ENCODE results near the gene SLC7A6. TPM values are rescaled to one million over a fixed set of nuclear protein-coding genes. Genes with fewer than 3 reads are reported as not detected.

Gene SLC7A6
- total RNA-seq: 103 and 106 TPM in 2 replicates

DNA sequence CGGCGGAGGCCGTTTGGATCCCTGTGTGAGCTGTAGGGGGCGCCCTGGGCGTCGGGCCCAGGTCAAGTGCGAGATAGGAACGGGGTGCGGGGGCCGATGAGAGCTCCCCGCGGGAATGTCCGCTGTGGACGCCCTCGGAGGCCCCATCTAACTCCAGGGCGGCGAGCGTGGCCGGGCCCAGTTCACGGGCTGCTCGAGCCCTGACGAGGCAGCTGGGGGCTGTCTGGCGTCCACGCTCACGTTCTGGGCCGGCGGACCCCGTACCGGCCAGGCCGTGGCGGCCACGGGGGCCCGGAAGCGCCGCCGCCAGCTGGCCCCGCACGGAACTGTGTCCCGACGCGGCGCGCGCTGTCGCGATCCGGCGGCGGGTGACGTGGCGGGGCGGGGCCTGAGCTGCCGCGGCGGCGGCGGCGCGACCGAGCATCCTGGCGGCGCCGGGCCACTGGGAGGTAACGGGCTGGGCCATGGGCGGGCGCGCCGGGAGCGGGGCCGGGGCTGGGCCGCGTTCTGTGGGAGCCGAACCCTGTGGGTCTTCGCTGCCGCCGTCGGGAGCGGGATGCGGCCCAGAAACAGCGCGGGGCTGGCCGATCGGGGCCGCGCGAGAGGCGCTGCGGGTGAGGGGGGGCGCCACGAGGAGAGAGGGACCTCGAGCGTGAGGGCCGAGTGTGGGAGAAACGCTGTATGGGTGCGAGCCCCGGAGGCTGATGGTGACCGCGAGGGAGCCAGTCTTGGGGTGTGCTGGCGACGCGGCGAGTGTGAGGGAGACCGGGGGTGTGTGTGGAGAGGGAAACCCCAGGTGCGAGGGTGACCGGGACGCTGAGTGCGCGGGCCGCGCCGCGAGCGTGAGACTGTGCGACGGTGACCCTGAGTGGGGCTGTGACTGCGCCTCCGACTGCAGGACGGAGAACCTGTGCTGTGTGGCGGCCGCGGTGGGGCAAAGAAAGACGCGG lies at the start of gene SLC7A6:
SLC7A6 (plus strand) TSS at position 399 of the 950 bp plus-strand sequence. CDS start 10,201 bp downstream, outside the sequence.
- H3K36me3 Mint-ChIP-seq (ENCODE audit: low read depth): peaks cover 30% of the 10 kb centered on the region
- H3K27ac Mint-ChIP-seq: peak within 1 kb of the TSS; percentile 99
- DNase-seq: peak; percentile 96
- intact Hi-C loops (cut with micrococcal nuclease): loop anchor here (1.0 to 10.0 kb wide), 6 partner anchors 11 to 250 kb away; partner anchors contain the start of genes PLA2G15 and PRMT7
- no peaks in the 10 kb centered on the region for H3K9me3 Mint-ChIP-seq
- H3K4me1 Mint-ChIP-seq: peaks cover 45% of the 10 kb centered on the region
- no peaks in the 10 kb centered on the region for H3K27me3 Mint-ChIP-seq
- H3K4me3 Mint-ChIP-seq: peak within 1 kb of the TSS; percentile 98

DNA sequence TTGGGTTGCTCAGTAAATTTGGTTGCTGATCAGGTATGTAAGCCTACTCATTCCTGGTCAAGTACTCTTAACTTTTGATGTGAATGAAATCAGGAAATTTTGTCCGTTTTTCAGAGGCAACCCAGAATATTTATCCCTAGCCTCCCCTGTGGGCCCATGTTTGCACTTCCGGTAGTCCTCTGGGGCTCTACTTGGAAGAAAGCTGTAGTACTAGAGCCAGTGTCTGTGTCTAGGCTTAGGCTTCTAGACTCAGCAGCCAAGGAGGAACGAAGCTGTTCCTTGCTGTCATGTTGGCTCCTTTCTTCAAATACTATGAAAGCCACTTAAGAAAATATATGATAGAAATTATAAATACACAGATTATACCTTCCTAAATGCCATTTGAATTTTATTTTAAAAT lies 49.6 kb upstream of the SLC7A6 start:
- no peak for DNase-seq
- Mint-ChIP-seq H3K36me3 (ENCODE audit: low read depth) (peaks cover 28% of the 10 kb centered on the region), H3K4me1 (peaks cover 38% of the 10 kb centered on the region), H3K27ac (peak overlapping the region; percentile 72), H3K27me3 (no peaks in the 10 kb centered on the region), H3K9me3 (no peaks in the 10 kb centered on the region), H3K4me3 (no peak overlapping the region)
- intact Hi-C loops (cut with micrococcal nuclease): loop anchor here (5.0 kb wide), 1 partner anchor 122 kb away; no protein-coding TSS in a partner anchor

DNA sequence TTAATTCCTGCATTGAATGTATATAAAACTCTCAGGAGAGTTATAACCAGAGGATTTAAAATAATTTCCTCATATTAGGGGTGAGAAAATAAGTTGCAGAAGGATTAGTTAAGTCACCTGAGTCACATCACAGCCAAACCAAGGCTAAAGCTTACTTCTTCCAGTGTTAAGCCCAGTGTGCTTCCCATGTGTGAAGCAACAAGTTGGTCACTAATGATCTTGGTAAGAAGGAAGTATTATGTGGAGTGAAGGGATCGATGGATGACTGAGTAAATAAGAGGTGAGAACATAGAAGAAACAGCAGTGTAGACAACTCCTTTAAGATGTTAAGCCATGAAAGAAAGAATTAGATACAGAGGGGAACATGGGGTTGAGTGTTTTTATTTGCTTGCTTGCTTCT lies 49.0 kb upstream of the SLC7A6 start:
- H3K36me3 Mint-ChIP-seq (ENCODE audit: low read depth): peaks cover 28% of the 10 kb centered on the region

DNA sequence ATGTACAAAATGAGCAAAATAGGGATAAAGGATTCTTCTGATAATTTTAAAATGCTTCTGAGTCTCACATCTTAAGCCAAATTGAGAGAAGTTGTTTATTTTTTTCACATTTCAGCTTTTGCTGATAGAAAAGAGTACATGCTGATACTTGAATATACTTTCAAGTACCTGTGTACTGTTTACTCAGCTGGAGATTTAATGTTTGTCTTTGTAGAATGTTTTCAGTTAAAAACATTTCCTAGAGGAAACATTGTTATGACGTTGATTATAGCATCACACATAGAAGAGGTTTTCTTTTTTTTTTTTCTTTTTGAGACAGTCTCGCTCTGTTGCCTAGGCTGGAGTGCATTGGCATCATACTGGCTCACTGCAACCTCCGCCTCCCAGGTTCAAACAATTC lies 48.1 kb upstream of the SLC7A6 start:
- Mint-ChIP-seq H3K27me3 (no peaks in the 10 kb centered on the region), H3K36me3 (ENCODE audit: low read depth) (peaks cover 26% of the 10 kb centered on the region), H3K4me3 (no peak overlapping the region), H3K4me1 (peaks cover 32% of the 10 kb centered on the region), H3K27ac (peak overlapping the region; percentile 66), H3K9me3 (no peaks in the 10 kb centered on the region)
- DNase-seq: no peak
- intact Hi-C loops (cut with micrococcal nuclease): no loop called here

More for the DNA sequence above, 49.0 kb upstream of the SLC7A6 start:
- intact Hi-C loops (cut with micrococcal nuclease): no loop called here
- no peak for DNase-seq
- Mint-ChIP-seq H3K9me3 (no peaks in the 10 kb centered on the region), H3K27ac (peak overlapping the region; percentile 46), H3K4me3 (no peak overlapping the region), H3K4me1 (peaks cover 38% of the 10 kb centered on the region), H3K27me3 (no peaks in the 10 kb centered on the region)

DNA sequence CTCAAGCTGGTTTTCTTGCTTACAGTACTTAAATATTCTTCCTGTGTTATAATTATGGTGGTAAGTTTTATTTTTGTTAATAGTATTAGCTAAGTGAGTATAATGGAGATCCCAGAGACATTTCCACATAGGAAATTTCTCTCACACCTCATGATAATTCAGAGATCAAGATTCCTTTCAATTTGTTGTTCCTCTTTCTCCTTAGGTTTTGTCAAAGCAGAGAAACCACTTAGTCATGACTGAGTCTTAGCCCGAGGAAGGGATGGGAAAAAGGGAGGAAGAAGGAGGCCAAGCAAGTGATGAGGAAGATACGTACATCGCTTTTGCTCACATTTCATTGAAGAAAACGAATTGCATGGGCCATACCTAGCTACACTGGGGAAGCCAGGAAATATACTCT lies 46.8 kb upstream of the SLC7A6 start:
- Mint-ChIP-seq H3K36me3 (ENCODE audit: low read depth) (peaks cover 29% of the 10 kb centered on the region), H3K9me3 (no peaks in the 10 kb centered on the region), H3K4me3 (no peak overlapping the region), H3K27ac (peak overlapping the region; percentile 22), H3K27me3 (no peaks in the 10 kb centered on the region), H3K4me1 (peaks cover 22% of the 10 kb centered on the region)
- intact Hi-C loops (cut with micrococcal nuclease): no loop called here
- no peak for DNase-seq

DNA sequence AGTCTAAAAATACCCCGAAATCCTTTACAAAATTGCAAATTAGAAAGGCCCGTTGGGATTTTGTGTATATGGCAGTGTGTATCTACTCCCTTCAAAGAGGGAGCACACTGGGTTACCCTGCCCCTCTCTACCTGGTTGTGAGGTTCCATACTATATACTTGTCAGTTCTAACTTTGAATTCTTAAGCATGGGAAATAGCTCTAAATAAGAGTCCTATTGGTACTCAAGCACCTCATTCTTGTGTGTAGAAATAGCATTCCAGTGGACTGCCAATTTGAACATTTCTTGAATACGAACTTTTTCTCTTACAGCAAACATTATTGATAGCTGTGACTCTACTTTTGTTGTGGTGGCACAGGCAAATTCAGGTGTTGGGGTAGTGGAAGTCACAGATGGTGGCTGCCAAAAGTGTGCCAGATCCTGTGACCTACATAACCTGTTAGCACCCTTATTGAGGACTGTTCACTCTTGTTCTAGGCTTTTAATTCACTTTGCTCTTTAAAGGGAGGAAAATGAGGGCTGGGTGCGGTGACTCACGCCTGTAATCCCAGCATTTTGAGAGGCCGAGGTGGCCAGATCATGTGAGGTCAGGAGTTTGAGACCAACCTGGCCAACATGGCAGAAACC lies 44.5 kb upstream of the SLC7A6 start:
- Mint-ChIP-seq H3K9me3 (no peaks in the 10 kb centered on the region), H3K27me3 (no peaks in the 10 kb centered on the region), H3K36me3 (ENCODE audit: low read depth) (peaks cover 31% of the 10 kb centered on the region), H3K27ac (no peak overlapping the region), H3K4me3 (no peak overlapping the region), H3K4me1 (peaks cover 18% of the 10 kb centered on the region)
- no peak for DNase-seq
- intact Hi-C loops (cut with micrococcal nuclease): no loop called here

DNA sequence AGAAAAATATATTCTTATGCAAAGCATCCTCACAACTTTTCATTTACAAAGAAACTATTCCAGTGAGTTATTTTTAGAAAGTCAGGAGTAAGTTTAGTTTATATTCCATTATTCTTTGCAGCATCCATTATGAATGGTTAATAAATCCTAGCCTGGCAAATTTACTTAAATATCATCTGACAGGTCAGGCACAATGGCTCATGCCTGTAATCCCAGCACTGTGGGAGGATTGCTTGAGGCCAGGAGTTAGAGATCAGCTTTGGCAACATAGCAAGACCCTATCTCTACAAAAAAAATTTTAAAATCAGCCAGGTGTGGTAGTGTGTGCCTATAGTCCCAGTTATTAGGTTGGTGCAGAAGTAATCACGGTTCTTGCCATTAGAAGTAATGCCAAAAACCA lies 41.3 kb upstream of the SLC7A6 start:
- Mint-ChIP-seq H3K9me3 (no peaks in the 10 kb centered on the region), H3K36me3 (ENCODE audit: low read depth) (peaks cover 31% of the 10 kb centered on the region), H3K27ac (no peak overlapping the region), H3K4me1 (peaks cover 25% of the 10 kb centered on the region), H3K4me3 (no peak overlapping the region), H3K27me3 (no peaks in the 10 kb centered on the region)
- DNase-seq: no peak
- intact Hi-C loops (cut with micrococcal nuclease): no loop called here

DNA sequence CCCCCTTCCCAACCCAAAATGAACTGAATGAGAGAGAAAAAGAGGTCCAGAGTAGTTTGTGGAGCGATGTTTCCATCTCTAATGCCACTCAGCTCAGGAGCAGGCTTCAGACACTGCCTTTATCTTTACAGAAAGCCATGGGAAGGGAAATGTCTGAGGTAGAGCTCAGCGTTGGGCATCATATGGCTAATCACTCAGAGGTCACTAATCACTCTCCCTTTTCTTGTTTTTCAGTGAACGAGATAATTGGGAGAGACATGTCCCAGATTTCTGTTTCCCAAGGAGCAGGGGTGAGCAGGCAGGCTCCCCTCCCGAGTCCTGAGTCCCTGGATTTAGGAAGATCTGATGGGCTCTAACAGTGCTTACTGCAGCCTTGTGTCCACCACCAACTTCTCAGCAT lies 38.2 kb upstream of the SLC7A6 start:
- peaks cover 34% of the 10 kb centered on the region for H3K4me1 Mint-ChIP-seq
- no peak overlapping the region for H3K4me3 Mint-ChIP-seq
- DNase-seq: no peak
- peak overlapping the region; percentile 53 for H3K27ac Mint-ChIP-seq
- intact Hi-C loops (cut with micrococcal nuclease): loop anchor here (5.0 kb wide), 3 partner anchors 79 to 229 kb away; partner anchors contain the start of gene DPEP2
- peaks cover 35% of the 10 kb centered on the region for H3K36me3 Mint-ChIP-seq (ENCODE audit: low read depth)
- H3K27me3 Mint-ChIP-seq: no peaks in the 10 kb centered on the region
- H3K9me3 Mint-ChIP-seq: no peaks in the 10 kb centered on the region

DNA sequence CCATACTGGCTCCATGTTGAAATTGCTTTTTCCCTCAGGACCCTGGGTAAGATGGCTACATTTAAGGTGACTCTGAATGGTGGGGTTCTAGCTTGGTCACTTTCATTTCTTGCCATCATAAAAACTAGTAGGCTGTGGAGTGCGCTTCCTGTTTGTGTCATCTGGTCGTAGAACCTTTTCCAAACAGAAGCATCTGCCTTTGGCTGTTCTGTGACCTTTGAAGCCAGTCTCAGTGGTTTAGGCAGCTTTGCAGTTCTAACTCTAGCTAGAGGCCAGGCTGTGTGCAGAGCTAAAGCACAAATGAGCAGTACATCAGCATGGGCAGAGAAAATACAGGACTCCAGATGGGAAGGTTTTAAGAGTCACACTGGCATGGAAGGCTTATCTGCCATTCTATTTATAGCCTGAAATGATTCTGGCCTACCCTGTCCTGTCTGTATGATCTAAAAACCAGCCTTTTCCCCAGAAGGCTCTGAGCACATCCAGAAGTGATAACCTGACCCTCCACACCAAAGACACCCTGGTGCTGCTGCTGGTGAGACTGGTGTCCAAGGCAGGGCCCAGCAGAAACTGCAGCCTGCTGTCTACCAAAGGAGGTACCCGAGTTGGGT lies 37.0 kb upstream of the SLC7A6 start:
- Mint-ChIP-seq H3K4me1 (peaks cover 33% of the 10 kb centered on the region), H3K27ac (peak overlapping the region; percentile 81), H3K27me3 (no peaks in the 10 kb centered on the region), H3K4me3 (peak overlapping the region; percentile 61), H3K36me3 (ENCODE audit: low read depth) (peaks cover 30% of the 10 kb centered on the region), H3K9me3 (no peaks in the 10 kb centered on the region)
- intact Hi-C loops (cut with micrococcal nuclease): loop anchor here (5.0 kb wide), 3 partner anchors 80 to 230 kb away; partner anchors contain the start of gene DPEP2
- peak; percentile 80 for DNase-seq

DNA sequence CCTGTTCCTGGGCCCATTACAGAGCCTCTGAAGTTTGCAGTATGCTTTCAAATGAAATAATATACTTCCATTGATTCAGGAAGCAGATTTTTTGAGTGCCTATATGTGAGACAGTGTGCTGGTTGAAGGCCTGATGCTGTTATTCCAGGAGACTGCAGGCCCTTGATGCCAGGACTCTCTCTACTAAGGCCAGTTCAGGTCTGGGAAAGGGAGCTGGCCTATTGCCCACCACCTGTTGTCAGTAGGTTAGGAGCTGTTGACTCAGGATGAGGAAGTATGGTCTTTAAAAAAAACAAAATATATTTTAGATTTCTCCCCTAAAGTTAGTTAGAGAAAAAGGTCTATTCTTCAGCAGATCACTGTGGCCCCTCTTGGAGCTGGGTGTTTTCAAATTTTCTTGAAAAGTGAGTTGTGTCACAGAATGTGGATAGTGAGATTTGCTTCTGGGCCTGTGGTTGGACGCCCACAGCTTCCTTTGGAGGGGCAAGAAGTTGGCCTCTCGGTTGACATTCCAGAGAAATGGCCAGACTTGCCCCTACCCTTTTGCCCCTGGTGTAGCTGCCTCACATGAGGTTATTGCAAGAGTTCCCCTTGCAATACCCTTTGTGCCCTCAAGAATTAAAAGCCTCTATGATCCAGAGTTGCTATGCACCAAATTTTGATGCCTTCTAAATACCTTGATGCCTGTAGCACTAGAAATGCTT lies 36.3 kb upstream of the SLC7A6 start:
- Mint-ChIP-seq H3K27me3 (no peaks in the 10 kb centered on the region), H3K9me3 (no peaks in the 10 kb centered on the region), H3K36me3 (ENCODE audit: low read depth) (peaks cover 27% of the 10 kb centered on the region), H3K27ac (peak overlapping the region; percentile 81), H3K4me1 (peaks cover 37% of the 10 kb centered on the region), H3K4me3 (peak overlapping the region; percentile 61)
- intact Hi-C loops (cut with micrococcal nuclease): loop anchor here (2.0 to 5.0 kb wide), 4 partner anchors 17 to 231 kb away; partner anchors contain the start of gene DPEP2
- no peak for DNase-seq

DNA sequence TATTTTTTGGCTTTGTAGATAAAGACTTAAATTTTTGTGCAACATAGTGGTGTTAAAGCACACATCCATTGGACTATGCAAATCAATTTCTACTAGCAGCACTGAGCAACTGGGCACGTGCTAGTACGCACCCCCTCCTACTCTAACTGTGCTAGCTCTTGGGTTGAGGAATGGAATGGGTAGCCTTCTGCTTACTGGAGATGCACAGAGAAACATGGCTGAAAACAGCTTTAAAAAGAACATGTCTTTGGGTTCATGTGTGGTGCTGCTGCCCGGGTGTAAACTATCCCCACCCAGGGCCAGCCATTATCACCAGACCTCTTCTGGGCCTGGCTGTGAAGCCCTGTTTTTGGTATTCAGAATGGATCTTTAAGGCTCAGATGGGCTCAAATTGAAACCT lies 35.7 kb upstream of the SLC7A6 start:
- Mint-ChIP-seq H3K27me3 (no peaks in the 10 kb centered on the region), H3K36me3 (ENCODE audit: low read depth) (peaks cover 27% of the 10 kb centered on the region), H3K9me3 (no peaks in the 10 kb centered on the region), H3K4me3 (no peak overlapping the region), H3K4me1 (peaks cover 41% of the 10 kb centered on the region), H3K27ac (peak overlapping the region; percentile 60)
- intact Hi-C loops (cut with micrococcal nuclease): loop anchor here (2.0 to 5.0 kb wide), 4 partner anchors 18 to 231 kb away; partner anchors contain the start of gene DPEP2
- DNase-seq: no peak

DNA sequence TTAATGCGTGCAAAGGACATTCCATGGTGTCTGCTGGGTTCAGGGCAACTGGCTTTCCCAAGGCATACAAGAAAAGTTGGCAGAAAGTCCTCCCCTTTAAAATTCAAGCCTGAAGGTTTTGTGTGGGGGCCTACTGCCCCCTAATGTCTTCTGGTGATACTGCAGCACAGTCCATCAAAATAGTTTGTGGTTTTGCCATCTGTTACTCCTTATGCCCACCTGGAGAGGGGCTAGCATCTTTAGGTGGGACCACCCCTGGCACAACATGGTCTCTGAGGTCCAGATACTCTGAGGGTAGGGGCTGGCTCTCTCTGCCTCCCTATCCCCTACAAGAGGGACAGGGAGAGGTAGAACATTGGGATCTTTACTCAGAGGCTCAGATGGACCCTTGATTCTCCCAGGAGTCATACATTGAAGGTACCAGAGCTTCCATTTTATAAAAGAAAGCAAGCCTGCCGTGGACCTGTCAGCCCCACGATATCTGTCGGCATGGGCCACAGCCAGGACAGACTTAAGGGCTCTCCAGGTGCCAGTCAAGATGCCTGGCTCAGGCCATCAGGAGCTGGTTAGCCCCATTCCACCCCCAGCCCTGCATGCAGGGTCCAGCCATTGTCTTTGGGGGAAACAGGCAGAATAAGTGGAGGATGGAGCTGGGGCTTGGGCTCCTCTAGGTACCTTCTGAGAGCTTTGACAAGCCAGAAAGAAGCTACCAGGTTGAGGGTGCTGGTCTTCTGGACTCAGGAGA lies 34.7 kb upstream of the SLC7A6 start:
- H3K27me3 Mint-ChIP-seq: no peaks in the 10 kb centered on the region
- H3K27ac Mint-ChIP-seq: peak overlapping the region; percentile 34
- H3K36me3 Mint-ChIP-seq (ENCODE audit: low read depth): peaks cover 27% of the 10 kb centered on the region
- peaks cover 43% of the 10 kb centered on the region for H3K4me1 Mint-ChIP-seq
- peak overlapping the region; percentile 37 for H3K4me3 Mint-ChIP-seq
- no peaks in the 10 kb centered on the region for H3K9me3 Mint-ChIP-seq
- intact Hi-C loops (cut with micrococcal nuclease): loop anchor here (2.0 to 5.0 kb wide), 4 partner anchors 19 to 232 kb away; partner anchors contain the start of gene DPEP2
- peak; percentile 84 for DNase-seq
